HepG2 (cell line): ENCODE results near the gene ZNF845. TPM values are rescaled to one million over a fixed set of nuclear protein-coding genes. Genes with fewer than 3 reads are reported as not detected.

ENCODE experiments used
- ATAC-seq: fragments of 200-7000 bp; cut with Tn5 transposase; 3 replicates; pipeline ENCODE4 v1.9.1; 2020; ENCODE audit warnings: mild to moderate bottlenecking, moderate library complexity
- BruUV-seq: library from RNA; stranded (reverse); fragments of 400-500 nt; replicated peaks from 2 replicates; lab custom pipeline; 2021; lab: Mats Ljungman, UMichigan
- CTCF ChIA-PET: fragments of 300-600 bp; formaldehyde crosslinking; extraction: SDS; loops from one replicate; lab custom pipeline; 2021; ENCODE audit warnings: low total read pairs, inconsistent platforms, low intra/inter-chr PET ratio; lab: Yijun Ruan, JAX
- POLR2A ChIA-PET: fragments of 350-600 bp; sonication (Branson Sonifier 250); formaldehyde crosslinking; loops from one replicate; lab custom pipeline; 2020; ENCODE audit warnings: antibody characterized with exemption, inconsistent platforms; lab: Yijun Ruan, JAX
- DNase-seq: peaks from one replicate; pipeline ENCODE4 v3.0.0-alpha.2; 2015; ENCODE audit warnings: low spot score
- FAIRE-seq: peaks from 3 replicates; lab custom pipeline; 2011; peaks lifted over from hg19 to GRCh38; lab: Jason Lieb, UNC
- H2AFZ ChIP-seq: one replicate; pipeline ENCODE4 v1.6.1; 2011; ENCODE audit warnings: low read length, inconsistent platforms
- H3K27ac ChIP-seq: fragments of 300-600 bp; 3 replicates; pipeline ENCODE4 v1.8.0; 2011; ENCODE audit warnings: mixed run types, mild to moderate bottlenecking, mixed read lengths, low read length, inconsistent platforms; ENCODE audit not compliant: insufficient read depth; ENCODE audit errors: extremely low read length
- H3K27me3 ChIP-seq, 2 experiments: fragments of 200-600 bp in 1 of 2; 2 replicates in 1 of 2; 3 replicates in 1 of 2; pipeline versions ENCODE4 v1.6.0 to v1.8.0; 2011; ENCODE audit warnings: low read length in 2 of 2, mild to moderate bottlenecking in 2 of 2, moderate library complexity in 2 of 2, inconsistent platforms in 1 of 2; ENCODE audit not compliant: insufficient read depth in 2 of 2, control insufficient read depth in 1 of 2
- H3K36me3 ChIP-seq, 2 experiments: fragments of 200-600 bp in 1 of 2; replicated peaks in 1 of 2; 2 replicates in 1 of 2; 3 replicates in 1 of 2; pipeline versions ENCODE4 v1.5.1 to v1.8.0; 2011; ENCODE audit warnings: low read length in 2 of 2, inconsistent platforms in 1 of 2; ENCODE audit not compliant: insufficient read depth in 2 of 2, control insufficient read depth in 1 of 2
- H3K4me1 ChIP-seq: 2 replicates; pipeline ENCODE4 v1.5.1; 2012; ENCODE audit warnings: low read length, inconsistent platforms; ENCODE audit not compliant: insufficient read depth
- H3K4me2 ChIP-seq: 2 replicates; pipeline ENCODE4 v1.6.0; 2011; ENCODE audit warnings: low read depth, low read length, inconsistent platforms
- H3K4me3 ChIP-seq, 3 experiments: fragments of 200-600 bp in 1 of 3; sonication (generic), shearing (Covaris generic) in 1 of 3; replicated peaks in 1 of 3; 2 replicates each; pipeline ENCODE4 v1.5.1; 2011 to 2016; ENCODE audit warnings: low read length in 3 of 3, inconsistent platforms in 2 of 3, low read depth in 2 of 3, mild to moderate bottlenecking in 2 of 3, control low read depth in 1 of 3, mixed read lengths in 1 of 3; ENCODE audit not compliant: insufficient read depth in 1 of 3
- H3K79me2 ChIP-seq: one replicate; pipeline ENCODE4 v1.6.1; 2011; ENCODE audit warnings: low read length, inconsistent platforms; ENCODE audit not compliant: insufficient read depth
- H3K9ac ChIP-seq: 2 replicates; pipeline ENCODE4 v1.6.0; 2011; ENCODE audit warnings: mild to moderate bottlenecking, low read depth, low read length, inconsistent platforms; ENCODE audit not compliant: insufficient read depth
- H3K9me3 ChIP-seq: 2 replicates; pipeline ENCODE4 v1.5.1; 2012; ENCODE audit warnings: mild to moderate bottlenecking, low read length
- H4K20me1 ChIP-seq: 2 replicates; pipeline ENCODE4 v1.6.0; 2011; ENCODE audit warnings: inconsistent platforms, mild to moderate bottlenecking, low read length, moderate library complexity; ENCODE audit not compliant: insufficient read depth
- CHD4 ChIP-seq: fragments of 200-600 bp; sonication (generic); IDR thresholded peaks from 2 replicates; pipeline ENCODE4 v1.7.0; 2017; ENCODE audit warnings: mild to moderate bottlenecking, low read length, borderline replicate concordance
- EED ChIP-seq: sonication (generic); formaldehyde crosslinking; IDR thresholded peaks from 2 replicates; pipeline ENCODE4 v1.5.0; 2020; ENCODE audit warnings: mild to moderate bottlenecking, missing genetic modification reagents
- MZF1 ChIP-seq: sonication (generic); formaldehyde crosslinking; IDR thresholded peaks from 2 replicates; pipeline ENCODE4 v1.8.1; 2023; ENCODE audit warnings: mild to moderate bottlenecking, missing genetic modification reagents, borderline replicate concordance
- NFE2 ChIP-seq: sonication (generic); formaldehyde crosslinking; IDR thresholded peaks from 2 replicates; pipeline ENCODE4 v1.4.0; 2020; ENCODE audit warnings: missing genetic modification reagents
- REPIN1 ChIP-seq: sonication (generic); formaldehyde crosslinking; IDR thresholded peaks from 2 replicates; pipeline ENCODE4 v1.8.0; 2022; ENCODE audit warnings: missing genetic modification reagents, low read depth, mild to moderate bottlenecking, borderline replicate concordance
- SP1 ChIP-seq, 2 experiments: fragments of 450-650 bp in 1 of 2; sonication (generic) in 1 of 2; formaldehyde crosslinking in 1 of 2; IDR thresholded peaks; 2 replicates each; pipeline versions ENCODE4 v1.4.0 to v1.6.1; 2016 to 2020; ENCODE audit warnings: missing genetic modification reagents in 1 of 2
- ZNF354B ChIP-seq: sonication (generic); formaldehyde crosslinking; IDR thresholded peaks from 2 replicates; pipeline ENCODE4 v1.8.0; 2022; ENCODE audit warnings: mild to moderate bottlenecking, missing genetic modification reagents
- WGBS: methylation state at CpG from one replicate; pipeline ENCODE4 v1.1.6; 2017; ENCODE audit warnings: low lambda C conversion rate; 5-methylcytosine and 5-hydroxymethylcytosine counted together
- in situ Hi-C: cut with HindIII; loops from 2 replicates; pipeline ENCODE4 v1.10.0; 2017; ENCODE audit warnings: low pct_unique_long_range_greater_than_20kb; ENCODE audit not compliant: extremely low pct_ligation_motif_present
- intact Hi-C: fragments of 100-400 bp; cut with micrococcal nuclease; formaldehyde crosslinking; loops from one replicate; pipeline ENCODE4 v1.10.0; 2022; ENCODE audit not compliant: unreplicated experiment
- polyA plus RNA-seq, 8 experiments: library from polyadenylated mRNA; depleted of rRNA in 3 of 8; stranded (reverse) in 7 of 8; unstranded in 1 of 8; fragments of >200 nt; fragmentation: Illumina TruSeq in 4 of 8; extraction: Trizol in 4 of 8; gene quantifications; 2 replicates each; pipeline versions ENCODE4 v1.2.1 to v1.2.3, GENCODE V29; 2011 to 2016; ENCODE audit warnings: low read depth in 4 of 8, missing spikeins in 1 of 8, mixed read lengths in 1 of 8; ENCODE audit not compliant: insufficient read depth in 1 of 8
- total RNA-seq, 5 experiments: library from RNA; depleted of rRNA; stranded (reverse); fragments of >200 nt; fragmentation: Illumina TruSeq; extraction: Trizol; gene quantifications; 2 replicates each; pipeline ENCODE4 v1.2.3, GENCODE V29; 2016; ENCODE audit warnings: low read depth in 1 of 5
- TF ChIP-seq, protein P1 (sequence below): sonication (generic); formaldehyde crosslinking; conservative IDR thresholded peaks from 2 replicates; pipeline ENCODE4 v1.8.0; 2022; ENCODE audit warnings: mild to moderate bottlenecking, moderate library complexity, missing genetic modification reagents
- TF ChIP-seq, protein P2 (sequence below): IDR thresholded peaks from 2 replicates; pipeline ENCODE4 v1.6.1; 2016; ENCODE audit warnings: low read depth, borderline replicate concordance
- TF ChIP-seq, protein P3 (sequence below): IDR thresholded peaks from 2 replicates; pipeline ENCODE4 v1.6.1; 2016; ENCODE audit warnings: missing compliant biosample characterization, missing genetic modification reagents, borderline replicate concordance

Gene ZNF845
- total and polyA plus RNA-seq, 2 of the 13 experiments (the other 11 are each of a cell fraction or from before 2014, with no cell fraction given): 1.7 to 9.6 TPM

DNA sequence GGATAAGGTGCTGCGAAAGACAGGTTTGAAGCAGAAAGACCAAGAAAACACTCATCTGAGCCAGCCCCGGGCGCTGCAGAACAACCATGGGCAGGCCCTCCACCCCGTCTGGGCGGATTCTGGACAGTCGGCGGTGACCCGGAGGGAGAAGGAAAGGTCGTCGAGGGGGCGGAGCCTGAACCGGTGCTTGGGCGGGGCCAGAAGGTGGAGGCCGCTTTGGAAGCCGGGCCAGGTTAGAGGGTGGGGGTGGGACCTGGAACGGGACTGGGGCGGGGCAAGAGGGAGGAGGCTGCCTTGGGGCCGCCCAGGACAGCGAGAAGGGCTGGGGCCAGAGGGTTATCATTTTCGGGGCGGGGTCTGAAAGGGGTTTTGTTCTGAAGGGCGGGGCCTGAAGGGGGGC lies 56.4 kb downstream of the ZNF845 start:
- CTCF ChIA-PET: no interaction called here
- Histone ChIP-seq H3K36me3 (no peaks in the 10 kb centered on the region), H3K27ac (no peak overlapping the region), H3K9ac (no peak overlapping the region), H3K4me2 (no peak overlapping the region), H3K4me1 (peaks cover 15% of the 10 kb centered on the region; the same call in 1 of the 2 replicates), H3K79me2 (no peaks in the 10 kb centered on the region), H2AFZ (no peak overlapping the region), H4K20me1 (no peaks in the 10 kb centered on the region), H3K4me3 (no peak overlapping the region), H3K27me3 (no peaks in the 10 kb centered on the region), H3K9me3 (peaks cover 12% of the 10 kb centered on the region; the same call in 1 of the 2 replicates)
- intact Hi-C loops (no loop called here), in situ Hi-C loops (no loop called here)
- BruUV-seq: no TSS peak
- DNase-seq (no peak), ATAC-seq (no peak), FAIRE-seq (no peak)
- TF ChIP-seq EED (CRISPR knock-in tag): no peak
- TF ChIP-seq, protein P1, sequence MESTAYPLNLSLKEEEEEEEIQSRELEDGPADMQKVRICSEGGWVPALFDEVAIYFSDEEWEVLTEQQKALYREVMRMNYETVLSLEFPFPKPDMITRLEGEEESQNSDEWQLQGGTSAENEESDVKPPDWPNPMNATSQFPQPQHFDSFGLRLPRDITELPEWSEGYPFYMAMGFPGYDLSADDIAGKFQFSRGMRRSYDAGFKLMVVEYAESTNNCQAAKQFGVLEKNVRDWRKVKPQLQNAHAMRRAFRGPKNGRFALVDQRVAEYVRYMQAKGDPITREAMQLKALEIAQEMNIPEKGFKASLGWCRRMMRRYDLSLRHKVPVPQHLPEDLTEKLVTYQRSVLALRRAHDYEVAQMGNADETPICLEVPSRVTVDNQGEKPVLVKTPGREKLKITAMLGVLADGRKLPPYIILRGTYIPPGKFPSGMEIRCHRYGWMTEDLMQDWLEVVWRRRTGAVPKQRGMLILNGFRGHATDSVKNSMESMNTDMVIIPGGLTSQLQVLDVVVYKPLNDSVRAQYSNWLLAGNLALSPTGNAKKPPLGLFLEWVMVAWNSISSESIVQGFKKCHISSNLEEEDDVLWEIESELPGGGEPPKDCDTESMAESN (CRISPR knock-in tag): no peak
- TF ChIP-seq SP1 (IDR thresholded peaks at IDR 0.05): no peak
- no peak for TF ChIP-seq SP1 (CRISPR knock-in tag; IDR thresholded peaks at IDR 0.05)
- TF ChIP-seq, protein P2, sequence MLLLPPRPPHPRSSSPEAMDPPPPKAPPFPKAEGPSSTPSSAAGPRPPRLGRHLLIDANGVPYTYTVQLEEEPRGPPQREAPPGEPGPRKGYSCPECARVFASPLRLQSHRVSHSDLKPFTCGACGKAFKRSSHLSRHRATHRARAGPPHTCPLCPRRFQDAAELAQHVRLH (CRISPR knock-in tag): no peak
- TF ChIP-seq CHD4: no peak
- TF ChIP-seq, protein P3, sequence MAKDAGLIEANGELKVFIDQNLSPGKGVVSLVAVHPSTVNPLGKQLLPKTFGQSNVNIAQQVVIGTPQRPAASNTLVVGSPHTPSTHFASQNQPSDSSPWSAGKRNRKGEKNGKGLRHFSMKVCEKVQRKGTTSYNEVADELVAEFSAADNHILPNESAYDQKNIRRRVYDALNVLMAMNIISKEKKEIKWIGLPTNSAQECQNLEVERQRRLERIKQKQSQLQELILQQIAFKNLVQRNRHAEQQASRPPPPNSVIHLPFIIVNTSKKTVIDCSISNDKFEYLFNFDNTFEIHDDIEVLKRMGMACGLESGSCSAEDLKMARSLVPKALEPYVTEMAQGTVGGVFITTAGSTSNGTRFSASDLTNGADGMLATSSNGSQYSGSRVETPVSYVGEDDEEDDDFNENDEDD (CRISPR knock-in tag): no peak
- no peak for TF ChIP-seq REPIN1 (CRISPR knock-in tag)
- TF ChIP-seq ZNF354B (CRISPR knock-in tag): no peak
- TF ChIP-seq MZF1 (CRISPR knock-in tag): no peak
- no peak for TF ChIP-seq NFE2 (CRISPR knock-in tag)
- POLR2A ChIA-PET: no interaction called here
- 78% methylated on average over 22 of the region's 22 CpGs for WGBS
